ENCODE data around the gene MYO1H.

MYO1H gene

GRCh38 chr12:109440851-109441490, 93.3 kb downstream of the MYO1H start:
- TF ChIP-seq, protein P1, sequence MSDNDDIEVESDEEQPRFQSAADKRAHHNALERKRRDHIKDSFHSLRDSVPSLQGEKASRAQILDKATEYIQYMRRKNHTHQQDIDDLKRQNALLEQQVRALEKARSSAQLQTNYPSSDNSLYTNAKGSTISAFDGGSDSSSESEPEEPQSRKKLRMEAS (IDR thresholded peaks at IDR 0.05), result no peak

GRCh38 chr12:109443794-109444193, 96.1 kb downstream of the MYO1H start:
- TF ChIP-seq TAF1 (IDR thresholded peaks at IDR 0.05; ENCODE audit: low read depth), result no peak
- TF ChIP-seq EGR1 (IDR thresholded peaks at IDR 0.05), result no peak
- no peak for TF ChIP-seq RAD21 (IDR thresholded peaks at IDR 0.05; ENCODE audit: low read depth)
- no peak for TF ChIP-seq CREB1 (IDR thresholded peaks at IDR 0.05; ENCODE audit: low read depth)
- no peak for TF ChIP-seq EP300 (IDR thresholded peaks at IDR 0.05; ENCODE audit: borderline replicate concordance)
- TF ChIP-seq CEBPB (IDR thresholded peaks at IDR 0.05), result no peak
- TF ChIP-seq, protein P2, sequence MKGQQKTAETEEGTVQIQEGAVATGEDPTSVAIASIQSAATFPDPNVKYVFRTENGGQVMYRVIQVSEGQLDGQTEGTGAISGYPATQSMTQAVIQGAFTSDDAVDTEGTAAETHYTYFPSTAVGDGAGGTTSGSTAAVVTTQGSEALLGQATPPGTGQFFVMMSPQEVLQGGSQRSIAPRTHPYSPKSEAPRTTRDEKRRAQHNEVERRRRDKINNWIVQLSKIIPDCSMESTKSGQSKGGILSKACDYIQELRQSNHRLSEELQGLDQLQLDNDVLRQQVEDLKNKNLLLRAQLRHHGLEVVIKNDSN (IDR thresholded peaks at IDR 0.05), result no peak
- TF ChIP-seq, protein P1 (IDR thresholded peaks at IDR 0.05), result no peak
- no peak for TF ChIP-seq YY1 (IDR thresholded peaks at IDR 0.05; ENCODE audit: low read depth)
- no peak for TF ChIP-seq FOXM1 (IDR thresholded peaks at IDR 0.05; ENCODE audit: borderline replicate concordance, low read depth)
- TF ChIP-seq TCF12 (IDR thresholded peaks at IDR 0.05; ENCODE audit: low read depth), result no peak
- no peak for TF ChIP-seq ZBTB7A (IDR thresholded peaks at IDR 0.05; ENCODE audit: low read depth)
- no peak for TF ChIP-seq REST (IDR thresholded peaks at IDR 0.05; ENCODE audit: low read depth)
- no peak for TF ChIP-seq NFIC (IDR thresholded peaks at IDR 0.05)
- TF ChIP-seq TEAD4 (IDR thresholded peaks at IDR 0.05), result no peak

DNA sequence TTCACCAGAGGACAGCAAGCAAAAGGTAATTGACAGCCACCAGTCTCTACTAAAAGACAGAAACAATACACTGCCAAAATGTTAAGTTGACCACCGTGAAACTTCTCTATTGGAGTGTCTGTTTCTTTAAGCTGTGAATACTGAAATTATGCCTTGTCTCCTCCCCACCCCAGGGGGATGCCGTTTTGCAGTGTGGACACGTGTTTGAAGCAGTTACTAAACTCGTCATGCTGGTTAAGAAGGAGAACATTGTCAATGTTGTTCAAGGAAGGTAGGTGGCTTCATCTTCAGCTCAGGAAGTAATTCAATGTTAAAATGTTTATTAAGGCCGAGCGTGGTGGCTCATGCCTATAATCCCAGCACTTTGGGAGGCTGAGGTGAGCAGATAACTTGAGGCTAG, 96.6 kb downstream of the MYO1H start:
- TF ChIP-seq ZBTB7A (IDR thresholded peaks at IDR 0.05; ENCODE audit: low read depth), result no peak
- TF ChIP-seq EGR1 (IDR thresholded peaks at IDR 0.05), result no peak
- TF ChIP-seq RAD21 (IDR thresholded peaks at IDR 0.05; ENCODE audit: low read depth), result no peak
- no peak for TF ChIP-seq TAF1 (IDR thresholded peaks at IDR 0.05; ENCODE audit: low read depth)
- no peak for TF ChIP-seq FOXM1 (IDR thresholded peaks at IDR 0.05; ENCODE audit: borderline replicate concordance, low read depth)
- no peak for TF ChIP-seq TCF12 (IDR thresholded peaks at IDR 0.05; ENCODE audit: low read depth)
- no peak for TF ChIP-seq TEAD4 (IDR thresholded peaks at IDR 0.05)
- TF ChIP-seq CREB1 (IDR thresholded peaks at IDR 0.05; ENCODE audit: low read depth), result no peak
- TF ChIP-seq NFIC (IDR thresholded peaks at IDR 0.05), result no peak

DNA sequence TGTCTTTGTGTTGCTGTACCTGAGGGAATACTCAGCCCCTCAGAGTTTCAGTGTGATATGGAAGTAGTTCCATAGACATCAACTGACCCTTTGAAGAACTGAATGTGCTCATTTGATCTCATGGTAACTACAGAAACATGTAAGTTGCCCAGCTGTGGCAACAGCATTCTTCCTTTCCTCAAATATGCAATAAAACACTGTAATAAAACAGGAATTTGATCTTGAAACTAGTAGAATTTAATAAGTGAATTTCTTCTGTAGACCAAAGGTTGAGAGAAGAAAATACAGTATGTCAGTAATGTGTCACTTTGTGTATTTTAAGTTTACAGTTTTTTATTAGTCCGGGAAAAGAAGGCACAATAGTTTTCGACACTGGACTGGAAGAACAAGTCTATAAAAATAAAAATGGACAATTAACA, 97.5 kb downstream of the MYO1H start:
- TF ChIP-seq, protein P1 (IDR thresholded peaks at IDR 0.05), result no peak
- TF ChIP-seq EGR1 (IDR thresholded peaks at IDR 0.05), result no peak
- no peak for TF ChIP-seq TAF1 (IDR thresholded peaks at IDR 0.05; ENCODE audit: low read depth)
- TF ChIP-seq CREB1 (IDR thresholded peaks at IDR 0.05; ENCODE audit: low read depth), result no peak
- TF ChIP-seq TCF12 (IDR thresholded peaks at IDR 0.05; ENCODE audit: low read depth), result no peak
- no peak for TF ChIP-seq TEAD4 (IDR thresholded peaks at IDR 0.05)
- TF ChIP-seq ZBTB7A (IDR thresholded peaks at IDR 0.05; ENCODE audit: low read depth), result no peak
- no peak for TF ChIP-seq NFIC (IDR thresholded peaks at IDR 0.05)
- no peak for TF ChIP-seq CEBPB (IDR thresholded peaks at IDR 0.05)
- TF ChIP-seq RAD21 (IDR thresholded peaks at IDR 0.05; ENCODE audit: low read depth), result no peak
- TF ChIP-seq REST (IDR thresholded peaks at IDR 0.05; ENCODE audit: low read depth), result no peak
- TF ChIP-seq, protein P2 (IDR thresholded peaks at IDR 0.05), result no peak
- TF ChIP-seq FOXM1 (IDR thresholded peaks at IDR 0.05; ENCODE audit: borderline replicate concordance, low read depth), result no peak

DNA sequence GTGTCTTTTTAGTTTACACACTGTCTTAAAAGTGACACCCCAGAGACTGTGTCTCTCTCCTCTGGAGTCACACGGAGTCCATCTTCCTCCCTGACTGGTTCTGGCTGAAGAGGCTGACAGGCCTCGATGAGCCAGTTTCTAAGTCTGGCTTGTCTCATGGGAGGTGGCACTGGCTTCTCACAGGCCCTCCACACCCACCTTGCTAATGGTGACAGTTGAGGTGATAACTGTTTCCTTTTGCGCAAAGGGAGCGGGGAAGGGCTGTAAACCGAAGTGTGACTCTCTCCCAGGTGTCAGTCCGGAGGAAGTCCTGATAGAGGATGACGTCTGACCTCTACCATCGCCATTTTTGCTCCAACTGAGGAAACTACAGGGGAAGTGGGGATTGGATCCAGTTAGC, 99.2 kb downstream of the MYO1H start:
- TF ChIP-seq NFIC (IDR thresholded peaks at IDR 0.05), result no peak
- TF ChIP-seq TEAD4 (IDR thresholded peaks at IDR 0.05), result no peak

- TF ChIP-seq FOXM1 (IDR thresholded peaks at IDR 0.05; ENCODE audit: borderline replicate concordance, low read depth) (no peak), REST (IDR thresholded peaks at IDR 0.05; ENCODE audit: low read depth) (no peak), TAF1 (IDR thresholded peaks at IDR 0.05; ENCODE audit: low read depth) (no peak), EGR1 (IDR thresholded peaks at IDR 0.05) (no peak), TCF12 (IDR thresholded peaks at IDR 0.05; ENCODE audit: low read depth) (no peak), CREB1 (IDR thresholded peaks at IDR 0.05; ENCODE audit: low read depth) (no peak), EP300 (IDR thresholded peaks at IDR 0.05; ENCODE audit: borderline replicate concordance) (no peak), CEBPB (IDR thresholded peaks at IDR 0.05) (no peak), YY1 (IDR thresholded peaks at IDR 0.05; ENCODE audit: low read depth) (no peak)
- TF ChIP-seq, protein P2 (IDR thresholded peaks at IDR 0.05), result no peak
- TF ChIP-seq, protein P1 (IDR thresholded peaks at IDR 0.05), result no peak
Observed at GRCh38 chr12:109447482-109447881, 99.8 kb downstream of the MYO1H start.
